IMR-90 (cell line): ENCODE measurements around the gene KCTD18. TPM values are rescaled to one million over a fixed set of nuclear protein-coding genes. Genes with fewer than 3 reads are reported as not detected.
A peak's percentile ranks its signal among the peaks of the same experiment; 100 is the strongest.

Experiments
- ATAC-seq: fragments of 200-7000 bp; cut with Tn5 transposase; 2 replicates; pipeline ENCODE4 v1.9.1; 2020; ENCODE audit warnings: low read depth, mild to moderate bottlenecking, moderate library complexity
- Bru-seq: library from RNA; stranded (reverse); fragments of 400-500 nt; gene quantifications from one replicate; lab custom pipeline; 2021; lab: Mats Ljungman, UMichigan
- BruChase-seq, 2 experiments: library from RNA; stranded (reverse); fragments of 400-500 nt; gene quantifications; one replicate each; lab custom pipeline; 2021; lab: Mats Ljungman, UMichigan
- BruUV-seq: library from RNA; stranded (reverse); fragments of 400-500 nt; replicated peaks from 2 replicates; lab custom pipeline; 2021; lab: Mats Ljungman, UMichigan
- CTCF ChIA-PET: fragments of 300-600 bp; formaldehyde crosslinking; extraction: SDS; loops from one replicate; lab custom pipeline; 2021; ENCODE audit warnings: antibody characterized with exemption; lab: Yijun Ruan, JAX
- POLR2A ChIA-PET: fragments of 300-600 bp; sonication (Branson Sonifier 250); formaldehyde crosslinking; loops from one replicate; lab custom pipeline; 2022; ENCODE audit warnings: antibody characterized with exemption; ENCODE audit not compliant: unreplicated experiment; lab: Charles Lee
- DNase-seq: peaks from one replicate; pipeline ENCODE4 v3.0.0; 2013
- H2AFZ ChIP-seq: replicated peaks from 2 replicates; pipeline ENCODE3; 2013; ENCODE audit warnings: low read length, mild to moderate bottlenecking; ENCODE audit not compliant: poor library complexity
- H2AK5ac ChIP-seq: 2 replicates; pipeline ENCODE4 v1.6.1; 2013; ENCODE audit warnings: low read depth, low read length, inconsistent platforms
- H2AK9ac ChIP-seq: replicated peaks from 2 replicates; pipeline ENCODE3; 2013; ENCODE audit warnings: mild to moderate bottlenecking, low read depth, low read length, moderate library complexity; ENCODE audit not compliant: poor library complexity
- H2BK120ac ChIP-seq: 2 replicates; pipeline ENCODE4 v1.6.1; 2013; ENCODE audit warnings: low read depth, low read length, inconsistent platforms
- H2BK15ac ChIP-seq: 3 replicates; pipeline ENCODE4 v1.6.1; 2013; ENCODE audit warnings: low read depth, low read length, inconsistent platforms
- H2BK20ac ChIP-seq: 2 replicates; pipeline ENCODE4 v1.6.1; 2013; ENCODE audit warnings: low read depth, mild to moderate bottlenecking, inconsistent platforms, low read length, moderate library complexity
- H2BK5ac ChIP-seq: 2 replicates; pipeline ENCODE4 v1.6.1; 2013; ENCODE audit warnings: mild to moderate bottlenecking, low read depth, low read length, inconsistent platforms; ENCODE audit not compliant: poor library complexity, severe bottlenecking
- H3K14ac ChIP-seq: replicated peaks from 2 replicates; pipeline ENCODE4 v1.6.1; 2013; ENCODE audit warnings: low read depth, low read length, inconsistent platforms
- H3K18ac ChIP-seq: 2 replicates; pipeline ENCODE4 v1.6.1; 2013; ENCODE audit warnings: low read depth, low read length, control low read depth
- H3K23ac ChIP-seq: 2 replicates; pipeline ENCODE4 v1.6.1; 2013; ENCODE audit warnings: low read depth, low read length, inconsistent platforms
- H3K27ac ChIP-seq: 2 replicates; pipeline ENCODE4 v1.5.1; 2013; ENCODE audit warnings: mild to moderate bottlenecking, control low read depth, low read length; ENCODE audit not compliant: insufficient read depth
- H3K27me3 ChIP-seq: 2 replicates; pipeline ENCODE4 v1.6.1; 2013; ENCODE audit warnings: low read length; ENCODE audit not compliant: control insufficient read depth, insufficient read depth
- H3K36me3 ChIP-seq: 2 replicates; pipeline ENCODE4 v1.6.1; 2013; ENCODE audit warnings: low read length, mixed read lengths; ENCODE audit not compliant: control insufficient read depth, insufficient read depth
- H3K4ac ChIP-seq: 2 replicates; pipeline ENCODE4 v1.6.1; 2013; ENCODE audit warnings: low read depth, low read length, inconsistent platforms
- H3K4me1 ChIP-seq: 2 replicates; pipeline ENCODE4 v1.6.1; 2013; ENCODE audit warnings: low read length, mixed read lengths; ENCODE audit not compliant: control insufficient read depth, insufficient read depth
- H3K4me2 ChIP-seq: 2 replicates; pipeline ENCODE4 v1.6.1; 2013; ENCODE audit warnings: low read depth, mild to moderate bottlenecking, control low read depth, low read length, moderate library complexity
- H3K4me3 ChIP-seq: 2 replicates; pipeline ENCODE4 v1.5.1; 2013; ENCODE audit warnings: low read depth, mild to moderate bottlenecking, control low read depth, low read length, moderate library complexity; ENCODE audit not compliant: insufficient read depth
- H3K56ac ChIP-seq: 2 replicates; pipeline ENCODE4 v1.6.1; 2013; ENCODE audit warnings: low read length, inconsistent platforms; ENCODE audit not compliant: insufficient read depth; ENCODE audit errors: extremely low read depth
- H3K79me1 ChIP-seq, 2 experiments: 2 replicates each; pipeline ENCODE4 v1.6.1; 2013; ENCODE audit warnings: low read length in 2 of 2, inconsistent platforms in 1 of 2, low read depth in 1 of 2
- H3K9ac ChIP-seq: 2 replicates; pipeline ENCODE4 v1.6.1; 2013; ENCODE audit warnings: low read depth, low read length, control low read depth
- H3K9me1 ChIP-seq: 2 replicates; pipeline ENCODE4 v1.6.1; 2013; ENCODE audit warnings: low read length, inconsistent platforms; ENCODE audit not compliant: insufficient read depth
- H3K9me3 ChIP-seq: 2 replicates; pipeline ENCODE4 v1.6.1; 2013; ENCODE audit warnings: low read length; ENCODE audit not compliant: control insufficient read depth, insufficient read depth
- H4K20me1 ChIP-seq: 2 replicates; pipeline ENCODE4 v1.6.1; 2013; ENCODE audit warnings: low read length, inconsistent platforms; ENCODE audit not compliant: insufficient read depth
- H4K5ac ChIP-seq: 2 replicates; pipeline ENCODE4 v1.6.1; 2013; ENCODE audit warnings: mild to moderate bottlenecking, low read depth, low read length, control low read depth
- H4K8ac ChIP-seq, 2 experiments: 2 replicates each; pipeline ENCODE4 v1.6.1; 2013; ENCODE audit warnings: low read depth in 2 of 2, low read length in 2 of 2, control low read depth in 1 of 2, inconsistent platforms in 1 of 2
- H4K91ac ChIP-seq: 2 replicates; pipeline ENCODE4 v1.6.1; 2013; ENCODE audit warnings: low read depth, low read length, inconsistent platforms; ENCODE audit not compliant: insufficient read depth
- CEBPB ChIP-seq: IDR thresholded peaks from 2 replicates; pipeline ENCODE4 v1.6.1; 2012; ENCODE audit warnings: low read depth, low read length, improper control_type of control experiment
- CHD1 ChIP-seq: IDR thresholded peaks from 2 replicates; pipeline ENCODE4 v1.6.1; 2012; ENCODE audit warnings: low read depth, low read length, improper control_type of control experiment
- FOS ChIP-seq: fragments of 150-350 bp; IDR thresholded peaks from 2 replicates; pipeline ENCODE4 v1.6.1; 2016; ENCODE audit warnings: low read depth, low read length
- MAFK ChIP-seq: IDR thresholded peaks from 2 replicates; pipeline ENCODE4 v1.6.1; 2012; ENCODE audit warnings: low read depth, low read length, improper control_type of control experiment
- MXI1 ChIP-seq: IDR thresholded peaks from 2 replicates; pipeline ENCODE4 v1.6.1; 2012; ENCODE audit warnings: low read depth, mild to moderate bottlenecking, low read length, moderate library complexity, borderline replicate concordance
- NFE2L2 ChIP-seq: fragments of 150-350 bp; IDR thresholded peaks from 2 replicates; pipeline ENCODE4 v1.6.1; 2016; ENCODE audit warnings: low read depth, mild to moderate bottlenecking, low read length
- POLR2A ChIP-seq: IDR thresholded peaks from 2 replicates; pipeline ENCODE4 v1.6.1; 2012; ENCODE audit warnings: mild to moderate bottlenecking, low read depth, low read length
- RAD21 ChIP-seq: IDR thresholded peaks from 2 replicates; pipeline ENCODE4 v1.6.1; 2012; ENCODE audit warnings: low read length, improper control_type of control experiment
- RCOR1 ChIP-seq: IDR thresholded peaks from 2 replicates; pipeline ENCODE4 v1.6.1; 2012; ENCODE audit warnings: mild to moderate bottlenecking, low read length, improper control_type of control experiment; ENCODE audit not compliant: insufficient replicate concordance
- RFX5 ChIP-seq: IDR thresholded peaks from 2 replicates; pipeline ENCODE4 v1.8.0; 2012; ENCODE audit warnings: low read depth, mild to moderate bottlenecking, low read length, moderate library complexity
- SMC3 ChIP-seq: fragments of 150-350 bp; IDR thresholded peaks from 2 replicates; pipeline ENCODE4 v1.6.1; 2016; ENCODE audit warnings: low read depth, mild to moderate bottlenecking, antibody characterized with exemption, low read length, moderate library complexity
- USF2 ChIP-seq: fragments of 150-350 bp; IDR thresholded peaks from 2 replicates; pipeline ENCODE4 v1.6.1; 2017; ENCODE audit warnings: mild to moderate bottlenecking, antibody characterized with exemption, low read length, low read depth
- WGBS, 2 experiments: methylation state at CpG; one replicate each; pipeline versions ENCODE4 v1.1.5 to v1.1.7; 2013; ENCODE audit warnings: missing lambda C conversion rate in 2 of 2; ENCODE audit not compliant: insufficient read length in 1 of 2; ENCODE audit errors: extremely low coverage in 2 of 2; 5-methylcytosine and 5-hydroxymethylcytosine counted together
- dilution Hi-C: fragments of 300-500 bp; cut with HindIII; formaldehyde crosslinking; loops from one replicate; pipeline ENCODE4 v1.14.3; 2018; ENCODE audit warnings: low sequenced_read_pairs; ENCODE audit not compliant: unreplicated experiment
- in situ Hi-C: fragments of 300-500 bp; cut with MboI; formaldehyde crosslinking; loops from 3 replicates; pipeline ENCODE4 v1.14.3; 2019; ENCODE audit warnings: low sequenced_read_pairs, inconsistent platforms, mixed read lengths
- intact Hi-C: fragments of 100-400 bp; cut with micrococcal nuclease; formaldehyde crosslinking; loops from 2 replicates; pipeline ENCODE4 v1.10.0; 2022
- long read RNA-seq: library from polyadenylated mRNA; unstranded; transcript quantifications from one replicate; pipeline ENCODE4 v2.0.0, GENCODE V29; 2021; ENCODE audit not compliant: unreplicated experiment
- polyA plus RNA-seq, 3 experiments: library from polyadenylated mRNA; depleted of rRNA; stranded (reverse); fragments of >200 nt; gene quantifications; 2 replicates each; pipeline ENCODE4 v1.2.3, GENCODE V29; 2012; ENCODE audit warnings: low replicate concordance in 1 of 3
- total RNA-seq: library from RNA; depleted of rRNA; stranded (reverse); fragments of >200 nt; gene quantifications from 2 replicates; pipeline ENCODE4 v1.2.3, GENCODE V29; 2012; rRNA removed
- TF ChIP-seq, protein P1 (sequence below): conservative IDR thresholded peaks from 2 replicates; pipeline ENCODE4 v1.5.1; 2012; ENCODE audit warnings: mild to moderate bottlenecking, low read depth, low read length, improper control_type of control experiment

KCTD18 gene
- 10.4 and 12.8 TPM in 2 replicates for total RNA-seq
- polyA plus RNA-seq (2012; rRNA removed): 6.7 and 7.1 TPM in 2 replicates
- polyA plus RNA-seq (2012; cell fraction: cytosol; rRNA removed): 3.7 and 4.3 TPM in 2 replicates
- polyA plus RNA-seq (2012; cell fraction: nucleus; rRNA removed; ENCODE audit: low replicate concordance): 5.6 and 8.1 TPM in 2 replicates
- Bru-seq, nascent RNA: percentile 65 among the genes with signal in this experiment
- percentile 66 among the genes with signal in this experiment for BruChase-seq, experiment 1, labeled RNA remaining after a 6-hour chase
- BruChase-seq, experiment 2, labeled RNA remaining after a 2-hour chase: percentile 61 among the genes with signal in this experiment
- long read RNA-seq, transcript KCTD18-202 (7 exons, 2,556 nt): minor isoform, 10 of 25 reads
- long read RNA-seq, transcript KCTD18-201 (7 exons, 2,940 nt): major isoform, 14 of 25 reads
- long read RNA-seq, partial matches to known transcripts: 1 of 25 reads
- long read RNA-seq, other reads (novel, unspliced or antisense): 0 of 25 reads

DNA sequence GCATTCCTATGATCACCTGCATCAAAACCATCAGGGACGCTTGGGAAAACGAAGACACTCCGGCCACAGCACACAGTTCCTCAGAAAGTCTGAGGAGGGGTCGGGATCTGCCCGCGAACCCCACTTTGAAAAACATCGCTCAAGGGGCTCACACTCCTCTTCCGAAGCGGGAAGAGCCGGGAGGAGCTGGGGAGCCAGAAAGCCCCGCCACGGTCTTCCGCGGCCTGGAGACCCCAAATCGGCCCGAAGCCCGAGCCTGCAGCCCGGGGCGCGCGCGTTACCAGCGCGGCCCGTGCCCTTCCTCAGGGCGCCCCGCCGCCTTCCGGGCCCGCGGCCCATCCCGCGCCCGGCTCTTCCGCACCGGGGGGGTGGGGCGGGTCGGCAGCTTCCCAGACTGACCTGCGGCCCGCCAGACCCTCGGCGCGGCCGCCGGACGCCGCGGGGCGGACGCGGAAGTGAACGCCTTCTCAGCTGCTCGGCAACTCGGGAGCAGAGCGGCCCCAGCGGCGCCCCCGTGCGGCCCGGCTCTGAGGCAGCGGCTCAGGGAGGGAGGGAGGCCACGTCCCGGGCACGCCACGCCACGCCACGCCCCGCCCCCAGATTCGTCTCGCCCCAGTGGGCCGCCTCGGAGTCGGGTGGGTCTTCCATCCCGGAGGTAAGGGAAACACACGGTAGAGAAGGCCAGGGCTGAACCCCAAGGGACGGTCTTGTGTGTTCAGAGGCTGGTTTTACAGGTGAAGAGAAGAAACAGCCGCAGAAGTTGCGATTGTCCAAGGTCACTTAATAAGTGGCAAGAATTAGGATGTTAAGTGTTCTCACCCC is at the start of gene KCTD18:
Gene KCTD18 (minus strand): TSS at position 457 of the 822 bp plus-strand sequence. CDS start 3,052 bp downstream, outside the sequence.
- Histone ChIP-seq H3K79me1 (peaks cover 14 to 16% of the 10 kb centered on the region in 2 experiments), H2AK5ac (peak within 1 kb of the TSS; percentile 20), H3K27ac (peak within 1 kb of the TSS; percentile 75), H3K14ac (peak within 1 kb of the TSS; percentile 95), H3K9me1 (peaks cover 6% of the 10 kb centered on the region), H2AFZ (peak within 1 kb of the TSS; percentile 95), H3K56ac (peak within 1 kb of the TSS; percentile 85), H3K4me1 (0 out of 2 replicates have a peak, but pooled peaks cover 2% of the 10 kb centered on the region), H3K36me3 (peaks cover 4% of the 10 kb centered on the region; the same call in 1 of the 2 replicates), H2BK5ac (peak within 1 kb of the TSS; percentile 65), H3K4me2 (peak within 1 kb of the TSS; percentile 94), H3K9ac (peak within 1 kb of the TSS; percentile 92), H4K20me1 (no peaks in the 10 kb centered on the region; the same call in 1 of the 2 replicates), H3K23ac (peak within 1 kb of the TSS; percentile 98), H3K27me3 (peaks cover 13% of the 10 kb centered on the region), H3K18ac (peak within 1 kb of the TSS; percentile 92), H4K91ac (peak within 1 kb of the TSS; percentile 91), H4K8ac (peak within 1 kb of the TSS; percentile 97 to 99), H2AK9ac (peak within 1 kb of the TSS; percentile 96), H3K4me3 (peak within 1 kb of the TSS; percentile 86), H3K9me3 (no peaks in the 10 kb centered on the region), H2BK15ac (peak within 1 kb of the TSS; percentile 13; the same call in 1 of the 3 replicates), H2BK20ac (no peak within 1 kb of the TSS; the same call in 1 of the 2 replicates), H3K4ac (peak within 1 kb of the TSS; percentile 94), H2BK120ac (peak within 1 kb of the TSS; percentile 74), H4K5ac (peak within 1 kb of the TSS; percentile 98)
- in situ Hi-C loops: no loop called here
- dilution Hi-C loops: no loop called here
- ATAC-seq: peak; percentile 99
- intact Hi-C loops: no loop called here
- peak; percentile 80 for DNase-seq
- ChIA-PET CTCF (interaction anchor here (0.6 to 1.5 kb wide), 8 partner anchors 10 to 536 kb away, joined by 3 to 6 read pairs (median 3); no protein-coding TSS in a partner anchor), POLR2A (interaction anchor here (0.6 kb wide), 1 partner anchor 189 kb away, joined by 3 read pairs; no protein-coding TSS in a partner anchor)
- no TSS peak for BruUV-seq
- 1% methylated on average over 14 of the region's 78 CpGs; no CpG with 5 or more reads in 1 of the 2 experiments for WGBS, 2 experiments
- no peak for TF ChIP-seq FOS
- peak; percentile 61 for TF ChIP-seq SMC3
- peak; percentile 64 for TF ChIP-seq POLR2A
- TF ChIP-seq USF2: no peak
- no peak for TF ChIP-seq NFE2L2
- TF ChIP-seq, protein P1, sequence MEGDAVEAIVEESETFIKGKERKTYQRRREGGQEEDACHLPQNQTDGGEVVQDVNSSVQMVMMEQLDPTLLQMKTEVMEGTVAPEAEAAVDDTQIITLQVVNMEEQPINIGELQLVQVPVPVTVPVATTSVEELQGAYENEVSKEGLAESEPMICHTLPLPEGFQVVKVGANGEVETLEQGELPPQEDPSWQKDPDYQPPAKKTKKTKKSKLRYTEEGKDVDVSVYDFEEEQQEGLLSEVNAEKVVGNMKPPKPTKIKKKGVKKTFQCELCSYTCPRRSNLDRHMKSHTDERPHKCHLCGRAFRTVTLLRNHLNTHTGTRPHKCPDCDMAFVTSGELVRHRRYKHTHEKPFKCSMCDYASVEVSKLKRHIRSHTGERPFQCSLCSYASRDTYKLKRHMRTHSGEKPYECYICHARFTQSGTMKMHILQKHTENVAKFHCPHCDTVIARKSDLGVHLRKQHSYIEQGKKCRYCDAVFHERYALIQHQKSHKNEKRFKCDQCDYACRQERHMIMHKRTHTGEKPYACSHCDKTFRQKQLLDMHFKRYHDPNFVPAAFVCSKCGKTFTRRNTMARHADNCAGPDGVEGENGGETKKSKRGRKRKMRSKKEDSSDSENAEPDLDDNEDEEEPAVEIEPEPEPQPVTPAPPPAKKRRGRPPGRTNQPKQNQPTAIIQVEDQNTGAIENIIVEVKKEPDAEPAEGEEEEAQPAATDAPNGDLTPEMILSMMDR: peak; percentile 93
- TF ChIP-seq RCOR1: peak; percentile 40
- no peak for TF ChIP-seq RFX5
- no peak for TF ChIP-seq CEBPB
- peak; percentile 63 for TF ChIP-seq RAD21
- TF ChIP-seq MXI1: peak; percentile 85; the same call in 1 of the 2 replicates
- no peak for TF ChIP-seq MAFK
- no peak for TF ChIP-seq CHD1
